Lower lobe of right lung (tissue), 2 donors: ENCODE measurements around the gene CACNA1A. TPM values are rescaled to one million over a fixed set of nuclear protein-coding genes. Genes with fewer than 3 reads are reported as not detected.
"Not testable (repeated sequence)": the region's sequence is repeated elsewhere in the genome, so short reads cannot be mapped to it uniquely, and the experiment has no call there.

Experiments used
- ATAC-seq, 2 donors: fragments of 200-7000 bp; cut with Tn5 transposase; one replicate each; pipeline ENCODE4 v1.9.1; 2020 to 2022; ENCODE audit warnings: mild to moderate bottlenecking in 2 of 2, moderate library complexity in 2 of 2
- DNase-seq: peaks from one replicate; pipeline ENCODE4 v3.0.0-alpha.2; 2020
- H3K27ac ChIP-seq: fragments of 200-600 bp; one replicate; pipeline ENCODE4 v1.8.0; 2022
- H3K27me3 ChIP-seq: fragments of 200-600 bp; one replicate; pipeline ENCODE4 v1.8.0; 2022; ENCODE audit warnings: low read depth
- H3K36me3 ChIP-seq: fragments of 200-600 bp; one replicate; pipeline ENCODE4 v1.8.0; 2022; ENCODE audit warnings: mild to moderate bottlenecking
- H3K4me1 ChIP-seq: fragments of 200-600 bp; one replicate; pipeline ENCODE4 v1.8.0; 2022
- H3K4me3 ChIP-seq: fragments of 200-600 bp; one replicate; pipeline ENCODE4 v1.8.0; 2022; ENCODE audit warnings: mild to moderate bottlenecking
- H3K9me3 ChIP-seq: fragments of 200-600 bp; one replicate; pipeline ENCODE4 v1.8.0; 2022
- intact Hi-C: fragments of 100-400 bp; cut with DNase I; formaldehyde crosslinking; loops from one replicate; pipeline ENCODE4 v1.11.0; 2022
- total RNA-seq: library from RNA; stranded (reverse); fragmentation: NEBNext Ultra II Directional; extraction: Animal tissue kit (Norgen Biotek cat#: 25700); gene quantifications from one replicate; pipeline ENCODE4 v1.2.1, GENCODE V29; 2021
- TF ChIP-seq, protein P1 (sequence below): fragments of 200-600 bp; IDR thresholded peaks from one replicate; pipeline ENCODE4 v1.8.0; 2022; ENCODE audit warnings: antibody characterized with exemption, mild to moderate bottlenecking
- donor health status: DM: no; HTN: yes; CAD: no; lungs with severe emphysema.

The CACNA1A gene
- total RNA-seq, 1 donor from 2014 or later = 0.71 TPM

DNA sequence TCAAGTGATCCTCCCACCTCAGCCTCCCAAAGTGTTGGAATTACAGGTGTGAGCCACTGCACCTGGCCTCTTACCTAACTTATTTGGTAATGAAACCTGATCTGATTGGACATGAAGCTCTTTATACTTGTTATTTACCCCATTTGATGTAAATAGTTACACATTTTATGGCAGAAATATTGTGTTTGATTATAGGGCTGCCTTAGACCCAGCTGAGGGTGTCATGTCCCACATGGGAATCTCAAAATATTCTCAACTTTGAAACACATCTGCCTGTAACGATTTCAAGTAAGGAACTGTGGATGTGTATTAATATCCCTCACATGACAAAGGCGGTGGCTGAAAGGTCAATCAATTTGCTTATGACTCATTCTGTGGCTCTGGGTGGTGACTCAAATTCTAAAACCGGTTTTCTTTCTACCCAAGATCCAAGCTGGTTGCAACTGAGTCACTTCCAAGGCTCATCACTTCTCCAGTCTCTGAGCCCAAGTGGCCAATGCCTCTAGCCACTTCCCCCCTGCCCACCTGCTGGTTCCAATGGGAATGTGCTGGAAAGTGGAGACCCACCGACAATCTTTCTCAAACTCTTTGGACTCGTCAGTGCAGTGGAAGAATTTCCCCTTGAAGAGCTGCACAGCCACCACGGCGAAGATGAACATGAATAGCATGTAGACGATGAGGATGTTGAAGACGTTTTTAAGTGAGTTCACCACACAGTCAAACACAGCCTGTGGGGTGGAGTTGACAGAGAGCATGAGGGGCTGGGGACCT is 245.2 kb downstream of the CACNA1A start:
- no peak overlapping the region for H3K27ac ChIP-seq
- intact Hi-C loops = no loop called here
- DNase-seq (no peak), ATAC-seq (peak; percentile 64 to 66)
- H3K27me3 ChIP-seq = peaks cover 7% of the 10 kb centered on the region
- TF ChIP-seq, protein P1, sequence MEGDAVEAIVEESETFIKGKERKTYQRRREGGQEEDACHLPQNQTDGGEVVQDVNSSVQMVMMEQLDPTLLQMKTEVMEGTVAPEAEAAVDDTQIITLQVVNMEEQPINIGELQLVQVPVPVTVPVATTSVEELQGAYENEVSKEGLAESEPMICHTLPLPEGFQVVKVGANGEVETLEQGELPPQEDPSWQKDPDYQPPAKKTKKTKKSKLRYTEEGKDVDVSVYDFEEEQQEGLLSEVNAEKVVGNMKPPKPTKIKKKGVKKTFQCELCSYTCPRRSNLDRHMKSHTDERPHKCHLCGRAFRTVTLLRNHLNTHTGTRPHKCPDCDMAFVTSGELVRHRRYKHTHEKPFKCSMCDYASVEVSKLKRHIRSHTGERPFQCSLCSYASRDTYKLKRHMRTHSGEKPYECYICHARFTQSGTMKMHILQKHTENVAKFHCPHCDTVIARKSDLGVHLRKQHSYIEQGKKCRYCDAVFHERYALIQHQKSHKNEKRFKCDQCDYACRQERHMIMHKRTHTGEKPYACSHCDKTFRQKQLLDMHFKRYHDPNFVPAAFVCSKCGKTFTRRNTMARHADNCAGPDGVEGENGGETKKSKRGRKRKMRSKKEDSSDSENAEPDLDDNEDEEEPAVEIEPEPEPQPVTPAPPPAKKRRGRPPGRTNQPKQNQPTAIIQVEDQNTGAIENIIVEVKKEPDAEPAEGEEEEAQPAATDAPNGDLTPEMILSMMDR = no peak
- H3K4me3 ChIP-seq = no peak overlapping the region
- no peaks in the 10 kb centered on the region for H3K4me1 ChIP-seq
- H3K9me3 ChIP-seq = no peaks in the 10 kb centered on the region
- H3K36me3 ChIP-seq = no peaks in the 10 kb centered on the region

DNA sequence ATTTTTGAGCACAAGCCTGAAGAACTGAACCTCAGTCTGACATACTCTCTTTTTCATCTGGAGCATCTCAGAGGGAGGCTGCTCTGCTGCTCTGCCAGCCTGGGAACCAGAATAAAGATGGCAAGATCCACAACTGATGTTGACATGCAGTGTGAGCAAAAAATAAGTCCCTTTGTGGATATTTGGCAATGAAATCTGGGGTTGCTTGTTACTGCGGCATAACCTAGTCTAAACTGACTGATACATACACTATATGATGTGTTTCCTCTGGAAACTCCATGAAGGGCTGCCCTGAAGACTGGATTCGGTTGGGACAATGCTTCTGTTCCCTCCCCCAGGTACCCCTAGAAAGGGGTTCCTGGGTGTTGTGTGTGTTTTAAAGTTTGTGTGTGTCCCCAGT is 249.4 kb downstream of the CACNA1A start:
- H3K27me3 ChIP-seq = peaks cover 7% of the 10 kb centered on the region
- H3K27ac ChIP-seq = no peak overlapping the region
- H3K4me3 ChIP-seq = no peak overlapping the region
- intact Hi-C loops = no loop called here
- ATAC-seq (no peak), DNase-seq (no peak)
- TF ChIP-seq, protein P1 = no peak
- H3K9me3 ChIP-seq = no peaks in the 10 kb centered on the region
- no peaks in the 10 kb centered on the region for H3K4me1 ChIP-seq
- H3K36me3 ChIP-seq = no peaks in the 10 kb centered on the region

DNA sequence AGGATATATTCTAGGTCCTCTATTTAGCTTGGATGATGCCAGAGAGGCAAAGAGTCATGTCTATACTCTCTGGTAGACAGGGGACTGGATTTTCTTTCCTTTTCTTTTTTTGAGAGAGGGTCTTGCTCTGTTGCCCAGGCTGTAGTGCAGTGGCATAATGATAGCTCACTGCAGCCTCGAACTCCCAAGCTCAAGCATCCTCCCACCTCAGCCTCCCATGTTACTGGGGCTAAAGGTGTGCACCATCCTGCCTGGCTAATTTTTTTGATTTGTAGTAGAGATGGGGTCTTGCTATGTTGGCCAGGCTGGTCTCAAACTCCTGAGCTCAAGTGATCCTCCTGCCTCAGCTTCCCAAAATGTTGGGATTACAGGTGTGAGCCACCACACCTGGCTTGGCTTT is 249.9 kb downstream of the CACNA1A start:
- H3K36me3 ChIP-seq, intact Hi-C loops, DNase-seq, H3K4me3 ChIP-seq, ATAC-seq, H3K9me3 ChIP-seq, H3K4me1 ChIP-seq, H3K27ac ChIP-seq, H3K27me3 ChIP-seq: not testable (repeated sequence)

- H3K4me1 ChIP-seq = no peaks in the 10 kb centered on the region
- intact Hi-C loops = no loop called here
- H3K27me3 ChIP-seq = peaks cover 7% of the 10 kb centered on the region
- H3K4me3 ChIP-seq = no peak overlapping the region
- TF ChIP-seq, protein P1 = no peak
- no peak overlapping the region for H3K27ac ChIP-seq
- ATAC-seq = no peak
- H3K9me3 ChIP-seq = no peaks in the 10 kb centered on the region
- DNase-seq = no peak
- no peaks in the 10 kb centered on the region for H3K36me3 ChIP-seq
Observed at GRCh38 chr19:13255719-13256059, 250.6 kb downstream of the CACNA1A start.

DNA sequence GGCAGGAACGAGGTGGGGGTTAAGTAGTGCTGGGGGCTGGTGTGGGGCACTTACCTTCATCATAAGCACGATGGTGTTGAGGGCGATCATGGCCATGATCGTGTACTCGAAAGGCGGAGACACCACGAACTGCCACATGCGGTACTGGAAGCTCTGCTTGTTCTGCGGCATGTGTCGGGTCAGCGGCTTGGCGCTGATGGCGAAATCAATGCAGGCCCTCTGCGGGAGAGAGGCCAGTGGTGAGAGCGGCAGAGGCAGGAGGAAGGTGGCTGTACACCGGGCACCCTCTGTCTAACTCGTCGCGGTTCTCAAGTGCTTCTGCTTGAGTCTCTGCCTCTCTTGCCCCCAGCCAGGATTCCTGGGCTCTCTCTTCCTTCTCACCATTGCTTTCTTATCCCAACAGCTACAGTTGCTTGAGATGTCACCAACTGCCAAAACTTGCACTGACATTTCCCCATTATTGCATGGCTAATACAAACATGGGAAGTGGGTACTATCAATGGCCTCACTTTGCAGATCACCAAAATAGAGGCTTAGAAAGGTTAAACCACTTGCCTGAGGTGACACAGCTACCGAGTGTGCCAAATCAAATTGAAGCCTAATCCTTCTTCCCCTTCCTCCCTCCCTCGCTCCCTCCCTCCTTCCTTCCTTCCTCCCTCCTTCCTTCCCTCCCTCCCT is 251.1 kb downstream of the CACNA1A start:
- Histone ChIP-seq H3K27ac (no peak overlapping the region), H3K4me1 (no peaks in the 10 kb centered on the region), H3K27me3 (peaks cover 7% of the 10 kb centered on the region), H3K4me3 (no peak overlapping the region), H3K9me3 (no peaks in the 10 kb centered on the region), H3K36me3 (no peaks in the 10 kb centered on the region)
- no peak for DNase-seq
- intact Hi-C loops = no loop called here
- no peak for ATAC-seq
- TF ChIP-seq, protein P1 = no peak
